WTC11 (cell line): ENCODE data around the gene UBE2E1. TPM values are rescaled to one million over a fixed set of nuclear protein-coding genes. Genes with fewer than 3 reads are reported as not detected.
"Not testable (repeated sequence)": the region's sequence is repeated elsewhere in the genome, so short reads cannot be mapped to it uniquely, and the experiment has no call there.

Experiments
- ATAC-seq: fragments of 200-7000 bp; cut with Tn5 transposase; 2 replicates; pipeline ENCODE4 v1.10.0; 2021; ENCODE audit warnings: mild to moderate bottlenecking, moderate library complexity
- CTCF ChIA-PET: fragments of 300-600 bp; sonication (Branson Sonifier 250); formaldehyde crosslinking; loops from one replicate; lab custom pipeline; 2021; ENCODE audit warnings: antibody characterized with exemption; lab: Charles Lee
- POLR2A ChIA-PET: fragments of 350-600 bp; sonication (Branson Sonifier 250); formaldehyde crosslinking; loops from one replicate; lab custom pipeline; 2021; ENCODE audit warnings: antibody characterized with exemption; lab: Charles Lee
- DNase-seq: peaks from one replicate; pipeline ENCODE4 v3.0.0; 2021; ENCODE audit warnings: low spot score
- H3K27ac Mint-ChIP-seq: 2 replicates; pipeline ENCODE4 v1.8.0; 2021; ENCODE audit warnings: mixed read lengths
- H3K27me3 Mint-ChIP-seq: 2 replicates; pipeline ENCODE4 v1.8.0; 2021; ENCODE audit warnings: low read depth, mild to moderate bottlenecking, moderate library complexity, mixed read lengths
- H3K36me3 Mint-ChIP-seq: 2 replicates; pipeline ENCODE4 v1.8.0; 2021; ENCODE audit warnings: mixed read lengths
- H3K4me1 Mint-ChIP-seq: 2 replicates; pipeline ENCODE4 v1.8.0; 2022; ENCODE audit warnings: mixed read lengths
- H3K4me3 Mint-ChIP-seq: 2 replicates; pipeline ENCODE4 v1.8.0; 2021; ENCODE audit warnings: mild to moderate bottlenecking, moderate library complexity, mixed read lengths
- H3K9me3 Mint-ChIP-seq: 2 replicates; pipeline ENCODE4 v1.8.0; 2021; ENCODE audit warnings: mixed read lengths
- ATF1 ChIP-seq: sonication (generic); formaldehyde crosslinking; IDR thresholded peaks from 2 replicates; pipeline ENCODE4 v1.8.1; 2023; ENCODE audit warnings: mild to moderate bottlenecking, moderate library complexity, missing genetic modification reagents
- CTCF ChIP-seq: fragments of 200-600 bp; IDR thresholded peaks from 2 replicates; pipeline ENCODE4 v1.8.0; 2022; ENCODE audit warnings: antibody characterized with exemption
- E2F4 ChIP-seq: sonication (generic); formaldehyde crosslinking; IDR thresholded peaks from 2 replicates; pipeline ENCODE4 v1.8.1; 2022; ENCODE audit warnings: low read depth, mild to moderate bottlenecking, moderate library complexity, missing genetic modification reagents, borderline replicate concordance
- E2F5 ChIP-seq: sonication (generic); formaldehyde crosslinking; IDR thresholded peaks from 2 replicates; pipeline ENCODE4 v1.8.1; 2022; ENCODE audit warnings: mild to moderate bottlenecking, moderate library complexity, missing genetic modification reagents
- ETV6 ChIP-seq: sonication (generic); formaldehyde crosslinking; IDR thresholded peaks from 2 replicates; pipeline ENCODE4 v1.8.1; 2022; ENCODE audit warnings: mild to moderate bottlenecking, missing genetic modification reagents
- FOXJ3 ChIP-seq: sonication (generic); formaldehyde crosslinking; IDR thresholded peaks from 2 replicates; pipeline ENCODE4 v1.9.0; 2021; ENCODE audit warnings: missing genetic modification reagents, mild to moderate bottlenecking, borderline replicate concordance
- FOXK1 ChIP-seq: sonication (generic); formaldehyde crosslinking; IDR thresholded peaks from 2 replicates; pipeline ENCODE4 v1.8.0; 2022; ENCODE audit warnings: mild to moderate bottlenecking, moderate library complexity, missing genetic modification reagents
- MLX ChIP-seq: sonication (generic); formaldehyde crosslinking; IDR thresholded peaks from 2 replicates; pipeline ENCODE4 v1.8.1; 2023; ENCODE audit warnings: mild to moderate bottlenecking, missing genetic modification reagents, moderate library complexity
- NFYB ChIP-seq: sonication (generic); formaldehyde crosslinking; conservative IDR thresholded peaks from 2 replicates; pipeline ENCODE4 v1.8.0; 2022; ENCODE audit warnings: low read depth, missing genetic modification reagents
- OVOL2 ChIP-seq: fragments of 250-450 bp; sonication (Bioruptor Pico); IDR thresholded peaks from 2 replicates; pipeline ENCODE4 v1.9.0; 2021; ENCODE audit warnings: mild to moderate bottlenecking, borderline replicate concordance
- SOX15 ChIP-seq: fragments of 250-450 bp; sonication (Bioruptor Pico); IDR thresholded peaks from 2 replicates; pipeline ENCODE4 v1.9.0; 2021; ENCODE audit warnings: mild to moderate bottlenecking
- ZMAT4 ChIP-seq: fragments of 250-450 bp; sonication (Bioruptor Pico); IDR thresholded peaks from 2 replicates; pipeline ENCODE4 v1.9.0; 2021; ENCODE audit warnings: mild to moderate bottlenecking
- ZNF121 ChIP-seq: sonication (generic); formaldehyde crosslinking; IDR thresholded peaks from 2 replicates; pipeline ENCODE4 v1.8.0; 2023; ENCODE audit warnings: missing genetic modification reagents
- ZNF416 ChIP-seq: fragments of 250-450 bp; sonication (Bioruptor Pico); IDR thresholded peaks from 2 replicates; pipeline ENCODE4 v1.9.0; 2021; ENCODE audit warnings: mild to moderate bottlenecking, inconsistent platforms
- total RNA-seq: library from RNA; stranded (reverse); gene quantifications from 3 replicates; pipeline ENCODE4 v1.2.3, GENCODE V29; 2021
- TF ChIP-seq, protein P1 (sequence below): sonication (generic); formaldehyde crosslinking; IDR thresholded peaks from 2 replicates; pipeline ENCODE4 v1.8.1; 2023; ENCODE audit warnings: mild to moderate bottlenecking, missing genetic modification reagents
- TF ChIP-seq, protein P2 (sequence below): fragments of 250-450 bp; sonication (Bioruptor Pico); IDR thresholded peaks from 2 replicates; pipeline ENCODE4 v1.9.0; 2021; ENCODE audit warnings: mild to moderate bottlenecking
- TF ChIP-seq, protein P3 (sequence below): sonication (generic); formaldehyde crosslinking; conservative IDR thresholded peaks from 2 replicates; pipeline ENCODE4 v1.8.1; 2022; ENCODE audit warnings: mild to moderate bottlenecking, missing genetic modification reagents
- TF ChIP-seq, protein P4 (sequence below): sonication (generic); formaldehyde crosslinking; IDR thresholded peaks from 2 replicates; pipeline ENCODE4 v1.8.1; 2023; ENCODE audit warnings: mild to moderate bottlenecking, missing genetic modification reagents, borderline replicate concordance

Gene UBE2E1
- total RNA-seq, 1 experiment from 2014 or later, result 121 TPM

GRCh38 chr3:23911397-23911796 is 105.6 kb downstream of the UBE2E1 start (continued):
- TF ChIP-seq FOXJ3 (no peak), E2F5 (CRISPR knock-in tag) (no peak), MLX (CRISPR knock-in tag) (no peak), E2F4 (CRISPR knock-in tag) (no peak)

- H3K27ac Mint-ChIP-seq, DNase-seq, CTCF ChIA-PET, POLR2A ChIA-PET, H3K4me3 Mint-ChIP-seq, H3K9me3 Mint-ChIP-seq, ATAC-seq, H3K27me3 Mint-ChIP-seq: not testable (repeated sequence)
- Mint-ChIP-seq H3K4me1 (peaks cover 19% of the 10 kb centered on the region), H3K36me3 (peaks cover 20% of the 10 kb centered on the region)
These were observed 106.6 kb downstream of the UBE2E1 start for GRCh38 chr3:23912335-23912734.

DNA sequence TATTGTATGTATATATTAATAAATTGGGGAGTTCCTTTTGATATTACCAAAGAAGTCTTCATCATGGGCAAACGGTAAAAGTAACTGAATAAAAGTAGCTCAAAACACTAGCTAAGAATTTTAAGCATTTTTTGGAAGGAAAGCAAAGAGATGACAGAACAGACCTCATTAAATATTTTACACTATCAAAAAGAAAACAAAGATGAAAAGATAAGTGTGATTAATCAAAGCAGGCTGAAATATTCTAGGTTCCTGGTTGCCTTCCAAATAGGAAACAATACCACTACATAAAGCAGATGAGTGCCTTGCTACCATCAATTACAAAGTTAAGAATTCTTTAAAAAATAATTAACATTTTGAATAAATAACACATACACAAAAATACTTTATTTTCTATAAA is 107.4 kb downstream of the UBE2E1 start:
- H3K36me3 Mint-ChIP-seq, result peaks cover 22% of the 10 kb centered on the region
- H3K27ac Mint-ChIP-seq, result no peak overlapping the region
- no peak overlapping the region for H3K4me3 Mint-ChIP-seq
- no peak for TF ChIP-seq ZMAT4 (CRISPR knock-in tag)
- TF ChIP-seq SOX15 (CRISPR knock-in tag), result no peak
- TF ChIP-seq, protein P1, sequence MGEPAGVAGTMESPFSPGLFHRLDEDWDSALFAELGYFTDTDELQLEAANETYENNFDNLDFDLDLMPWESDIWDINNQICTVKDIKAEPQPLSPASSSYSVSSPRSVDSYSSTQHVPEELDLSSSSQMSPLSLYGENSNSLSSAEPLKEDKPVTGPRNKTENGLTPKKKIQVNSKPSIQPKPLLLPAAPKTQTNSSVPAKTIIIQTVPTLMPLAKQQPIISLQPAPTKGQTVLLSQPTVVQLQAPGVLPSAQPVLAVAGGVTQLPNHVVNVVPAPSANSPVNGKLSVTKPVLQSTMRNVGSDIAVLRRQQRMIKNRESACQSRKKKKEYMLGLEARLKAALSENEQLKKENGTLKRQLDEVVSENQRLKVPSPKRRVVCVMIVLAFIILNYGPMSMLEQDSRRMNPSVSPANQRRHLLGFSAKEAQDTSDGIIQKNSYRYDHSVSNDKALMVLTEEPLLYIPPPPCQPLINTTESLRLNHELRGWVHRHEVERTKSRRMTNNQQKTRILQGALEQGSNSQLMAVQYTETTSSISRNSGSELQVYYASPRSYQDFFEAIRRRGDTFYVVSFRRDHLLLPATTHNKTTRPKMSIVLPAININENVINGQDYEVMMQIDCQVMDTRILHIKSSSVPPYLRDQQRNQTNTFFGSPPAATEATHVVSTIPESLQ, result no peak
- TF ChIP-seq ETV6 (CRISPR knock-in tag), result no peak
- TF ChIP-seq CTCF, result no peak
- TF ChIP-seq, protein P2, sequence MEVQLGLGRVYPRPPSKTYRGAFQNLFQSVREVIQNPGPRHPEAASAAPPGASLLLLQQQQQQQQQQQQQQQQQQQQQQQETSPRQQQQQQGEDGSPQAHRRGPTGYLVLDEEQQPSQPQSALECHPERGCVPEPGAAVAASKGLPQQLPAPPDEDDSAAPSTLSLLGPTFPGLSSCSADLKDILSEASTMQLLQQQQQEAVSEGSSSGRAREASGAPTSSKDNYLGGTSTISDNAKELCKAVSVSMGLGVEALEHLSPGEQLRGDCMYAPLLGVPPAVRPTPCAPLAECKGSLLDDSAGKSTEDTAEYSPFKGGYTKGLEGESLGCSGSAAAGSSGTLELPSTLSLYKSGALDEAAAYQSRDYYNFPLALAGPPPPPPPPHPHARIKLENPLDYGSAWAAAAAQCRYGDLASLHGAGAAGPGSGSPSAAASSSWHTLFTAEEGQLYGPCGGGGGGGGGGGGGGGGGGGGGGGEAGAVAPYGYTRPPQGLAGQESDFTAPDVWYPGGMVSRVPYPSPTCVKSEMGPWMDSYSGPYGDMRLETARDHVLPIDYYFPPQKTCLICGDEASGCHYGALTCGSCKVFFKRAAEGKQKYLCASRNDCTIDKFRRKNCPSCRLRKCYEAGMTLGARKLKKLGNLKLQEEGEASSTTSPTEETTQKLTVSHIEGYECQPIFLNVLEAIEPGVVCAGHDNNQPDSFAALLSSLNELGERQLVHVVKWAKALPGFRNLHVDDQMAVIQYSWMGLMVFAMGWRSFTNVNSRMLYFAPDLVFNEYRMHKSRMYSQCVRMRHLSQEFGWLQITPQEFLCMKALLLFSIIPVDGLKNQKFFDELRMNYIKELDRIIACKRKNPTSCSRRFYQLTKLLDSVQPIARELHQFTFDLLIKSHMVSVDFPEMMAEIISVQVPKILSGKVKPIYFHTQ (CRISPR knock-in tag), result no peak
- TF ChIP-seq, protein P3, sequence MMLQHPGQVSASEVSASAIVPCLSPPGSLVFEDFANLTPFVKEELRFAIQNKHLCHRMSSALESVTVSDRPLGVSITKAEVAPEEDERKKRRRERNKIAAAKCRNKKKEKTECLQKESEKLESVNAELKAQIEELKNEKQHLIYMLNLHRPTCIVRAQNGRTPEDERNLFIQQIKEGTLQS, result no peak
- no peak for TF ChIP-seq ATF1
- TF ChIP-seq ZNF416 (CRISPR knock-in tag), result no peak
- TF ChIP-seq NFYB, result no peak
- TF ChIP-seq ZNF121 (CRISPR knock-in tag), result no peak
- no peak for TF ChIP-seq FOXK1 (CRISPR knock-in tag)
- TF ChIP-seq, protein P4, sequence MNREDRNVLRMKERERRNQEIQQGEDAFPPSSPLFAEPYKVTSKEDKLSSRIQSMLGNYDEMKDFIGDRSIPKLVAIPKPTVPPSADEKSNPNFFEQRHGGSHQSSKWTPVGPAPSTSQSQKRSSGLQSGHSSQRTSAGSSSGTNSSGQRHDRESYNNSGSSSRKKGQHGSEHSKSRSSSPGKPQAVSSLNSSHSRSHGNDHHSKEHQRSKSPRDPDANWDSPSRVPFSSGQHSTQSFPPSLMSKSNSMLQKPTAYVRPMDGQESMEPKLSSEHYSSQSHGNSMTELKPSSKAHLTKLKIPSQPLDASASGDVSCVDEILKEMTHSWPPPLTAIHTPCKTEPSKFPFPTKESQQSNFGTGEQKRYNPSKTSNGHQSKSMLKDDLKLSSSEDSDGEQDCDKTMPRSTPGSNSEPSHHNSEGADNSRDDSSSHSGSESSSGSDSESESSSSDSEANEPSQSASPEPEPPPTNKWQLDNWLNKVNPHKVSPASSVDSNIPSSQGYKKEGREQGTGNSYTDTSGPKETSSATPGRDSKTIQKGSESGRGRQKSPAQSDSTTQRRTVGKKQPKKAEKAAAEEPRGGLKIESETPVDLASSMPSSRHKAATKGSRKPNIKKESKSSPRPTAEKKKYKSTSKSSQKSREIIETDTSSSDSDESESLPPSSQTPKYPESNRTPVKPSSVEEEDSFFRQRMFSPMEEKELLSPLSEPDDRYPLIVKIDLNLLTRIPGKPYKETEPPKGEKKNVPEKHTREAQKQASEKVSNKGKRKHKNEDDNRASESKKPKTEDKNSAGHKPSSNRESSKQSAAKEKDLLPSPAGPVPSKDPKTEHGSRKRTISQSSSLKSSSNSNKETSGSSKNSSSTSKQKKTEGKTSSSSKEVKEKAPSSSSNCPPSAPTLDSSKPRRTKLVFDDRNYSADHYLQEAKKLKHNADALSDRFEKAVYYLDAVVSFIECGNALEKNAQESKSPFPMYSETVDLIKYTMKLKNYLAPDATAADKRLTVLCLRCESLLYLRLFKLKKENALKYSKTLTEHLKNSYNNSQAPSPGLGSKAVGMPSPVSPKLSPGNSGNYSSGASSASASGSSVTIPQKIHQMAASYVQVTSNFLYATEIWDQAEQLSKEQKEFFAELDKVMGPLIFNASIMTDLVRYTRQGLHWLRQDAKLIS, result no peak
- no peak for TF ChIP-seq OVOL2
- peaks cover 24% of the 10 kb centered on the region for H3K4me1 Mint-ChIP-seq
- no peak for ATAC-seq
- no peaks in the 10 kb centered on the region for H3K9me3 Mint-ChIP-seq
- DNase-seq, result no peak
- ChIA-PET POLR2A (interaction anchor here (0.7 kb wide), 1 partner anchor 47 kb away, joined by 4 read pairs; no protein-coding TSS in a partner anchor), CTCF (no interaction called here)
- peaks cover 6% of the 10 kb centered on the region; the same call in 1 of the 2 replicates for H3K27me3 Mint-ChIP-seq
